ENCODE results near the gene SACS.
"Not testable (repeated sequence)": the region's sequence is repeated elsewhere in the genome, so short reads cannot be mapped to it uniquely, and the experiment has no call there.

Gene SACS

GRCh38 chr13:23350009-23350408 is 83.5 kb downstream of the SACS start:
- DNase-seq, result no peak

GRCh38 chr13:23349161-23349897 is 84.2 kb downstream of the SACS start:
- no peak for DNase-seq

GRCh38 chr13:23348262-23349127 is 85.0 kb downstream of the SACS start:
- DNase-seq, result no peak

- DNase-seq, result no peak
Observed at GRCh38 chr13:23347601-23348000, 85.9 kb downstream of the SACS start.

- DNase-seq, result no peak
Observed at GRCh38 chr13:23344931-23345595, 88.4 kb downstream of the SACS start.

GRCh38 chr13:23339225-23339624 is 94.3 kb downstream of the SACS start:
- DNase-seq, result no peak

- no peak for DNase-seq
Observed at GRCh38 chr13:23330356-23330755, 103.1 kb downstream of the SACS start.

GRCh38 chr13:23325191-23325590 is 108.3 kb downstream of the SACS start:
- no peak for DNase-seq

GRCh38 chr13:23323946-23324709 is 109.4 kb downstream of the SACS start:
- no peak for DNase-seq

- no peak for DNase-seq
Observed at GRCh38 chr13:23322353-23323336, 110.9 kb downstream of the SACS start.

GRCh38 chr13:23321535-23322241 is 111.8 kb downstream of the SACS start:
- DNase-seq, result no peak

- no peak for DNase-seq
Observed at GRCh38 chr13:23320926-23321534, 112.5 kb downstream of the SACS start.

- DNase-seq, result no peak
Observed at GRCh38 chr13:23319883-23320224, 113.6 kb downstream of the SACS start.

- not testable (repeated sequence) for DNase-seq
Observed at GRCh38 chr13:23314837-23315236, 118.7 kb downstream of the SACS start.

- no peak for DNase-seq
Observed at GRCh38 chr13:23292586-23292985, 140.9 kb downstream of the SACS start.

GRCh38 chr13:23289917-23290357 is 143.6 kb downstream of the SACS start:
- no peak for DNase-seq

GRCh38 chr13:23288995-23289394 is 144.5 kb downstream of the SACS start:
- no peak for DNase-seq

- no peak for DNase-seq
Observed at GRCh38 chr13:23288564-23288963, 144.9 kb downstream of the SACS start.

- DNase-seq, result no peak
Observed at GRCh38 chr13:23279321-23279720, 154.2 kb downstream of the SACS start.
